H1 (cell line): ENCODE data around the gene WDR37. TPM values are rescaled to one million over a fixed set of nuclear protein-coding genes. Genes with fewer than 3 reads are reported as not detected.

Source experiments
- CTCF ChIA-PET: fragments of 300-600 bp; sonication (Branson Sonifier 250); formaldehyde crosslinking; loops from one replicate; lab custom pipeline; 2021; ENCODE audit not compliant: partially characterized antibody; lab: Charles Lee
- POLR2A ChIA-PET: fragments of 300-600 bp; sonication (Branson Sonifier 250); formaldehyde crosslinking; loops from one replicate; lab custom pipeline; 2021; ENCODE audit warnings: inconsistent platforms; ENCODE audit not compliant: partially characterized antibody; lab: Charles Lee
- DNase-seq, 2 experiments: peaks; one replicate each; pipeline versions ENCODE4 v3.0.0 to v3.0.0-alpha.2; 2010 to 2022; ENCODE audit warnings: low spot score in 2 of 2, low read depth in 1 of 2, mixed read lengths in 1 of 2
- FAIRE-seq: peaks from 2 replicates; lab custom pipeline; 2011; peaks lifted over from hg19 to GRCh38; lab: Jason Lieb, UNC
- H2AFZ ChIP-seq: 2 replicates; pipeline ENCODE4 v1.8.1; 2012; ENCODE audit warnings: low read length, inconsistent platforms
- H2AK5ac ChIP-seq: 2 replicates; pipeline ENCODE4 v1.6.1; 2013; ENCODE audit warnings: low read depth, low read length
- H2BK120ac ChIP-seq: replicated peaks from 2 replicates; pipeline ENCODE3; 2013; ENCODE audit warnings: low read depth, low read length, inconsistent platforms
- H2BK12ac ChIP-seq: 2 replicates; pipeline ENCODE4 v1.6.1; 2013; ENCODE audit warnings: low read depth, low read length
- H2BK15ac ChIP-seq: 2 replicates; pipeline ENCODE4 v1.6.1; 2013; ENCODE audit warnings: low read length
- H2BK20ac ChIP-seq: 2 replicates; pipeline ENCODE4 v1.6.1; 2013; ENCODE audit warnings: low read length
- H2BK5ac ChIP-seq: 2 replicates; pipeline ENCODE4 v1.6.1; 2013; ENCODE audit warnings: low read depth, low read length
- H3K14ac ChIP-seq: 2 replicates; pipeline ENCODE4 v1.6.1; 2013; ENCODE audit warnings: inconsistent platforms; ENCODE audit not compliant: insufficient read length
- H3K18ac ChIP-seq: 2 replicates; pipeline ENCODE4 v1.6.1; 2013; ENCODE audit warnings: low read length; ENCODE audit errors: extremely low read depth
- H3K23ac ChIP-seq: 2 replicates; pipeline ENCODE4 v1.6.1; 2013; ENCODE audit warnings: inconsistent platforms; ENCODE audit not compliant: insufficient read length
- H3K23me2 ChIP-seq: 2 replicates; pipeline ENCODE4 v1.6.1; 2013; ENCODE audit warnings: low read depth, low read length
- H3K27ac ChIP-seq: 2 replicates; pipeline ENCODE4 v1.6.1; 2011; ENCODE audit warnings: low read depth, low read length, inconsistent platforms
- H3K27me3 ChIP-seq, 4 experiments: replicated peaks in 1 of 4; 1 replicate in 1 of 4; 2 replicates in 3 of 4; pipeline versions ENCODE4 v1.6.1 to v1.8.1; 2011 to 2013; ENCODE audit warnings: low read length in 3 of 4, mild to moderate bottlenecking in 3 of 4, inconsistent platforms in 2 of 4, mixed read lengths in 2 of 4, moderate library complexity in 1 of 4; ENCODE audit not compliant: control insufficient read depth in 3 of 4, insufficient read depth in 3 of 4; ENCODE audit errors: extremely low read depth in 1 of 4
- H3K36me3 ChIP-seq, 4 experiments: 2 replicates each; pipeline versions ENCODE4 v1.6.1 to v1.8.1; 2011 to 2013; ENCODE audit warnings: mild to moderate bottlenecking in 4 of 4, low read length in 3 of 4, moderate library complexity in 2 of 4, control low read depth in 1 of 4, inconsistent platforms in 1 of 4; ENCODE audit not compliant: insufficient read depth in 4 of 4, control insufficient read depth in 2 of 4
- H3K4ac ChIP-seq: replicated peaks from 2 replicates; pipeline ENCODE3; 2013; ENCODE audit warnings: low read length, low read depth, mixed read lengths, inconsistent platforms; ENCODE audit not compliant: insufficient read length
- H3K4me1 ChIP-seq, 4 experiments: replicated peaks in 1 of 4; 1 replicate in 1 of 4; 2 replicates in 3 of 4; pipeline versions ENCODE4 v1.6.1 to v1.8.1; 2011 to 2013; ENCODE audit warnings: low read length in 3 of 4, inconsistent platforms in 2 of 4, mixed read lengths in 1 of 4; ENCODE audit not compliant: insufficient read depth in 4 of 4, control insufficient read depth in 3 of 4
- H3K4me2 ChIP-seq, 2 experiments: 2 replicates each; pipeline versions ENCODE4 v1.6.1 to v1.8.1; 2011 to 2013; ENCODE audit warnings: low read depth in 2 of 2, low read length in 2 of 2, control low read depth in 1 of 2, inconsistent platforms in 1 of 2, mild to moderate bottlenecking in 1 of 2; ENCODE audit not compliant: insufficient read depth in 1 of 2
- H3K4me3 ChIP-seq, 4 experiments: fragments of 200-600, 300-600 bp in 1 of 4; sonication (generic), shearing (Covaris generic), sonication (Bioruptor Twin) in 1 of 4; 2 replicates each; pipeline versions ENCODE4 v1.5.1 to v1.8.1; 2011 to 2016; ENCODE audit warnings: low read length in 4 of 4, low read depth in 3 of 4, control low read depth in 2 of 4, inconsistent platforms in 2 of 4, mild to moderate bottlenecking in 2 of 4, mixed read lengths in 1 of 4, moderate library complexity in 1 of 4; ENCODE audit not compliant: insufficient read depth in 2 of 4; ENCODE audit errors: extremely low read depth in 1 of 4
- H3K56ac ChIP-seq: replicated peaks from 2 replicates; pipeline ENCODE3; 2013; ENCODE audit warnings: low read depth, mild to moderate bottlenecking, mixed read lengths, low read length, inconsistent platforms; ENCODE audit not compliant: insufficient read length
- H3K79me1 ChIP-seq: 2 replicates; pipeline ENCODE4 v1.6.1; 2013; ENCODE audit warnings: low read depth, low read length, control low read depth
- H3K79me2 ChIP-seq, 2 experiments: 2 replicates each; pipeline versions ENCODE4 v1.6.1 to v1.8.1; 2012 to 2013; ENCODE audit warnings: low read length in 2 of 2, mild to moderate bottlenecking in 2 of 2, inconsistent platforms in 1 of 2; ENCODE audit not compliant: insufficient read depth in 2 of 2, control insufficient read depth in 1 of 2
- H3K9ac ChIP-seq, 4 experiments: replicated peaks in 1 of 4; 1 replicate in 1 of 4; 2 replicates in 3 of 4; pipeline versions ENCODE4 v1.6.1 to v1.8.1; 2011 to 2013; ENCODE audit warnings: low read depth in 3 of 4, low read length in 3 of 4, control low read depth in 2 of 4, mild to moderate bottlenecking in 2 of 4, moderate library complexity in 2 of 4, inconsistent platforms in 1 of 4; ENCODE audit errors: extremely low read depth in 1 of 4
- H3K9me3 ChIP-seq, 2 experiments: 2 replicates each; pipeline versions ENCODE4 v1.6.1 to v1.8.1; 2012 to 2013; ENCODE audit warnings: mild to moderate bottlenecking in 2 of 2, moderate library complexity in 2 of 2, control low read depth in 1 of 2, inconsistent platforms in 1 of 2, low read depth in 1 of 2, low read length in 1 of 2, mixed read lengths in 1 of 2; ENCODE audit not compliant: insufficient read depth in 2 of 2
- H4K20me1 ChIP-seq, 2 experiments: replicated peaks in 1 of 2; 2 replicates each; pipeline versions ENCODE3 to v1.8.1; 2011 to 2013; ENCODE audit warnings: inconsistent platforms in 2 of 2, low read length in 2 of 2, mild to moderate bottlenecking in 1 of 2; ENCODE audit not compliant: insufficient read depth in 2 of 2, control insufficient read depth in 1 of 2
- H4K5ac ChIP-seq: 2 replicates; pipeline ENCODE4 v1.6.1; 2013; ENCODE audit warnings: low read length, low read depth, mixed read lengths, inconsistent platforms; ENCODE audit not compliant: insufficient read length
- H4K8ac ChIP-seq: 2 replicates; pipeline ENCODE4 v1.8.0; 2013; ENCODE audit warnings: mild to moderate bottlenecking, moderate library complexity, low read length, inconsistent platforms; ENCODE audit not compliant: insufficient read depth; ENCODE audit errors: extremely low read depth
- H4K91ac ChIP-seq: replicated peaks from 2 replicates; pipeline ENCODE3; 2013; ENCODE audit warnings: low read length, mixed read lengths, inconsistent platforms; ENCODE audit not compliant: insufficient read length
- EGR1 ChIP-seq: IDR thresholded peaks from 2 replicates; pipeline ENCODE4 v1.6.1; 2011; ENCODE audit warnings: low read depth, low read length, borderline replicate concordance
- RFX5 ChIP-seq: IDR thresholded peaks from 2 replicates; pipeline ENCODE4 v1.6.1; 2011; ENCODE audit warnings: low read depth, low read length, improper control_type of control experiment, borderline replicate concordance
- RNF2 ChIP-seq: fragments of 200-900, 300-1000 bp; sonication (generic); IDR thresholded peaks from 2 replicates; pipeline ENCODE4 v1.7.1; 2016; ENCODE audit warnings: borderline replicate concordance, low read depth, mild to moderate bottlenecking, antibody characterized with exemption, low read length; ENCODE audit not compliant: poor library complexity, severe bottlenecking; ENCODE audit errors: missing control alignments
- WGBS, 2 experiments: shearing (Covaris generic) in 1 of 2; methylation state at CpG; one replicate each; pipeline versions ENCODE4 v1.1.6 to v1.1.7; 2013 to 2015; ENCODE audit warnings: low lambda C conversion rate in 2 of 2, mixed read lengths in 2 of 2, inconsistent platforms in 1 of 2, low coverage in 1 of 2, missing lambda C conversion rate in 1 of 2; ENCODE audit not compliant: insufficient replicate concordance in 2 of 2, insufficient coverage in 1 of 2, insufficient read length in 1 of 2; ENCODE audit errors: extremely low coverage in 1 of 2, missing lambda C conversion rate in 1 of 2; 5-methylcytosine and 5-hydroxymethylcytosine counted together
- polyA plus RNA-seq, 7 experiments: library from polyadenylated mRNA; depleted of rRNA in 3 of 7; stranded (reverse) in 5 of 7; unstranded in 2 of 7; fragments of >200 nt in 5 of 7; fragments of 200-250 nt in 2 of 7; gene quantifications; 1 replicate in 5 of 7; 2 replicates in 1 of 7; 4 replicates in 1 of 7; pipeline versions ENCODE4 v1.2.1 to v1.2.3, GENCODE V29; 2011 to 2013; ENCODE audit warnings: missing spikeins in 2 of 7, mixed read lengths in 2 of 7
- total RNA-seq: library from RNA; stranded (reverse); fragmentation: NEBNext Ultra II Directional; extraction: Animal tissue kit (Norgen Biotek cat#: 25700); gene quantifications from 2 replicates; pipeline ENCODE4 v1.2.1, GENCODE V29; 2021

Gene WDR37
- total and polyA plus RNA-seq, 2 of the 8 experiments (the other 6 are each of a cell fraction or from before 2014, with no cell fraction given), result 9.6 to 12.0 TPM

GRCh38 chr10:1033601-1034000 is 22.6 kb upstream of the WDR37 start:
- Histone ChIP-seq H4K91ac (no peak overlapping the region), H3K14ac (no peak overlapping the region), H4K5ac (no peak overlapping the region), H3K23me2 (no peaks in the 10 kb centered on the region), H3K4me1 (no peaks in the 10 kb centered on the region; a peak in 1 of 7 replicates), H3K36me3 (peaks cover 0 to 2% (median 0%) of the 10 kb centered on the region in 4 experiments; a peak in 1 of 8 replicates), H3K4me2 (no peak overlapping the region), H2AFZ (no peak overlapping the region), H3K27ac (no peak overlapping the region), H3K79me1 (no peaks in the 10 kb centered on the region; the same call in 1 of the 2 replicates), H2BK5ac (no peak overlapping the region), H3K9me3 (no peaks in the 10 kb centered on the region), H3K4me3 (no peak overlapping the region), H3K9ac (no peak overlapping the region), H3K4ac (no peak overlapping the region), H2BK20ac (no peak overlapping the region), H4K20me1 (peaks cover 0 to 4% of the 10 kb centered on the region in 2 experiments), H2BK120ac (no peak overlapping the region), H2BK12ac (no peak overlapping the region), H2BK15ac (no peak overlapping the region), H3K56ac (no peak overlapping the region), H4K8ac (no peak overlapping the region), H3K18ac (no peak overlapping the region), H3K23ac (no peak overlapping the region), H3K27me3 (no peaks in the 10 kb centered on the region), H2AK5ac (no peak overlapping the region), H3K79me2 (no peaks in the 10 kb centered on the region)
- 86% methylated on average over 1 of the region's 1 CpG; no CpG with 5 or more reads in 1 of the 2 experiments for WGBS, 2 experiments
- CTCF ChIA-PET, result interaction anchor here (0.7 to 0.8 kb wide), 2 partner anchors 57 to 335 kb away, joined by 3 read pairs; no protein-coding TSS in a partner anchor
- POLR2A ChIA-PET, result interaction anchor here (1.2 to 1.6 kb wide), 2 partner anchors 14 to 15 kb away, joined by 3 to 5 read pairs; partner anchors contain the start of gene IDI1
- no peak for FAIRE-seq
- no peak for DNase-seq
- TF ChIP-seq RFX5 (no peak), RNF2 (no peak), EGR1 (no peak)
